GM21717 (cell line): Measurements from ENCODE around the gene FN1.
A peak's percentile ranks its signal among the peaks of the same experiment; 100 is the strongest.
"Not testable (repeated sequence)": the region's sequence is repeated elsewhere in the genome, so short reads cannot be mapped to it uniquely, and the experiment has no call there.

Experiments used
- ATAC-seq: cut with Tn5 transposase; IDR thresholded peaks from one replicate; pipeline ENCODE4 v1.9.1; 2021; ENCODE audit warnings: mild to moderate bottlenecking, moderate library complexity; ENCODE audit not compliant: unreplicated experiment

Gene FN1

DNA sequence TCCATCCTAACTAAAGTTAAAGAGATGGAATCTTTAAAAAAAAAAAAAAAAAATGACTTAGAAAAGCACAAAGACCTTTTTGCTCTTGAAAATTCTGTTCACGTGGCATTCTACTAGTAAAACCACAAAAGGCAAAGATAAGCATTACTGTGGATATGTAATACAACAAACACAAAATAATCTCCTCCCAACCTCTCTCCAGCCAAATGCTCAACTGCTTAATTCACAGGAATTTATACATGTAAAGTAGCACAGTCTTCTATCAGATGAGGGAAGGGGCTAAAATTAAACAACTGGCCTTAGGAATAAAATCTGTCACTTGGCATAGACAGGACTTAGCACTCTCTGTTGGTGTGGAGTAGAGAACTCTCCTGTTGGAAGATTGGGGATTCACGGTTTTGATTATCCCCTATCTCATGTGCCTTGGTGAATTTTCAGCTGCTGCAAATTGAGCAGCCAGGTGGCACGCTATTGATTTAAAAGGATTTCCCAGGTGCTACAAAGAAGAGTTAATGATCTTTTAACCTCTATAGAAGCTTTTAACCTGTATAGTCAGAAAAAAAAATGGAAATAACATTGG lies 66.6 kb downstream of the FN1 start:
- no peak for ATAC-seq

DNA sequence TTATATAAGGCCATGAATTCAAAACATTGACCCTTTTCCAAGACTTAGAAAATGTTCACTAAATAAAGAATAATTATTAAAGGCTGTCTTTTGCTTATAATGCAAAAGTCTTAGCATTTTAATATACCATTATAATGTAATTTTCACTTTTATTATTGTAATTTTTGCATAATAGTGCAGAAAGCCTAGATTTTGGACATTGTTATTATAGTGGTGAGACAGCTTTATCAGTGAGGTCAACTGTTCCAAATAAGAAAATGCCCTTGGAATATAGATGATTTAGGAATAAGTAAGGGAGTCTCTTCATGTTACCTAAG lies 67.4 kb downstream of the FN1 start:
- no peak for ATAC-seq

DNA sequence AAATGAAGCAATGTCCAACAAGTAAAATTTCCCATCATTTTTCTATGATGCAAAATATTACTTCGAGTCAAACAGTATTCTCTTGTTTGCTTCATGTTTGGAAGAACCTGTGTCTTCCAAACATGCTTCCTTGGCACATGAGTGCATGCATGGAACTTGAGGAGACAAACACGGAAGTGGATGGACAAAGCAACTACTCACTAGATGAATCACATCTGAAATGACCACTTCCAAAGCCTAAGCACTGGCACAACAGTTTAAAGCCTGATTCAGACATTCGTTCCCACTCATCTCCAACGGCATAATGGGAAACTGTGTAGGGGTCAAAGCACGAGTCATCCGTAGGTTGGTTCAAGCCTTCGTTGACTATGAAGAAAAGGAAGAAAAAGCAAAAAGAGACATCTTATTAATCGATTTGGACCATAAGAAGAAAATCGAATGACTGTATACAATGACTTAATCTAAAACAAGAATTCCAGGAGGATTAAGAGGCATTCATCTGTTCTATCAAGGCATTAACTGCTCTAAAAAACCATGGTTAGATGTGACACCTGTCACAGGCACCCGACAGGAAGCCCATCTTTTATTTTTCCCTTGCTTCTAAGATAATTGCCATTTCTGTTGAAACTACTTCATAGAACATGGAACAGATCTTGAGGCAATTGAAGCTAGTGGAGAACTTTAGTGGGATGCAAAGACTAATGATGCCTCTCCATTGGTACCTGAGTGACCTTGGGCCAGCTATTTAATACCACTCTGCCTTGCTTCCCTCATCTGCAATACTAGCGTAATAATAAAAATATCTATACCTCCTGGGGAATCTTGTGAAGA lies 68.0 kb downstream of the FN1 start:
- ATAC-seq, result no peak

- no peak for ATAC-seq
These were observed 69.3 kb downstream of the FN1 start for GRCh38 chr2:215366440-215367032.

- peak; percentile 56 for ATAC-seq
These were observed 70.6 kb downstream of the FN1 start for GRCh38 chr2:215365184-215365658.

GRCh38 chr2:215364157-215365155 lies 71.4 kb downstream of the FN1 start:
- ATAC-seq, result no peak

DNA sequence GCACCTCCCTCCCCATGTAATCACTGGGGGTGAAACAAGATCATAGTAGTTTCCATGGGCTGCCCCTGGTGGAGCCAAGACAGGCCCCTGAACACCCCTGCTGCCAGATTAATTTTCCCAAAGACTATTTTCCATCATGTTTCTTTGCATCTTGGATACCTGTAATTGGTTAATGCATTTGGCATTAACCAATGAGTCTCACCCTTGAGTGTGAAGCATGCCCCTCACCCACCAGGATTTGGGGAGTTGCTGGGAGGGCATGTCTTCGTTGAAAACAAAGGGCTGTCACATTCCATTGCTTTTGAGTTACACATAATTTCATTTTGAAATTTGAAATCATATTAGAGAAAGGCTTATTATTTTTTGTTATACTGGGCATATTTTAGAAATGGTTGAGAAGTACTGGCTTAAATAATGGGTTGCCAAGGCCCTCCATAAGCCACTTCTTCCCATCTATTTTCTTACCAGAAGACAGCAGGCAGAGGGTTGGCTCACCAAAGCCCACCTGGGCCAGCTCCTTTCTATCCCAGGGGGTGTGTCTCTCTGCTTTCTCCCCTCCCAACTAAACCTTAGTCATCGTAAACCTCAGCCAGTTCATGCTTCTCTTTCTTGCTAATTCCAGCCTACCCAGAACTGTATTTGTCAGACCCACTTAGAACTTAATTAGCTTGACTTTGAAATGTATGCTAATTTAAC lies 72.3 kb downstream of the FN1 start:
- ATAC-seq, result no peak

DNA sequence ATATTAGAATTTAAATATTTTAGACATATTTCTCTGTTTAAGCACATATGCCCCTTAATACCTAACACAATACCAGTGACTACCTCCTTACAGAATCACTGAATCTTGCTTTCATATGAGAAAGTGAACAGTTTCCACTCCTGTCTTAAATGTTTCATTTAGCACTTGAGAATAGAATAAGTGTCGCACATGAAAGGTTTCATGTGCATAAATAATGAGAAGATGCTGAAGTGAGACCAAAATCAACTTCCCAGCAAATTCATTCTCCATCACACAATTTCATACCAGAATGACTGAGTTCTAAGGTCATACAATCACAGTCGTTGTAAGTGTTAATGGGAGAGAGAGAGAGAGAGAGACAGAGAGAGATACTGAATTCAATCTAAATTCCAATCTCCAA lies 72.8 kb downstream of the FN1 start:
- no peak for ATAC-seq

GRCh38 chr2:215362562-215362904 lies 73.3 kb downstream of the FN1 start:
- ATAC-seq, result no peak

- ATAC-seq, result no peak
These were observed 73.8 kb downstream of the FN1 start for GRCh38 chr2:215361876-215362561.

GRCh38 chr2:215361211-215361875 lies 74.5 kb downstream of the FN1 start:
- no peak for ATAC-seq

DNA sequence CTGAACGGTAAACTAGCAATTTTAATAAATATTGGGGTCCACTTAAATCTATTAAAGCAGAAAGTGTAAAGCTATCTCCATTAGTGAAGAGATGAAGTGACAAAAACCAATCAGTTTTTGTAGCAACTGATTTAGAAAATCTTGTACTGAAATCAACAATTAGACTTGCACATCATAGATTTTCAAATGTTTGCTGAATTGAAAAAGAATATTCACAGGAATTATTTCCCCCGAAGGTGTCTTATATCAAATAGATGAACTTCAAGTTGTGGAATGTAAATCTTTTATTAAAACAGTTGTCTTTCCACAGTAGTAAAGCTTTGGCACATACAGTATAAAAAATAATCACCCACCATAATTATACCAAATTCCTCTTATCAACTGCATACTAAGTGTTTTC lies 75.3 kb downstream of the FN1 start:
- no peak for ATAC-seq

GRCh38 chr2:215360059-215360458 lies 75.8 kb downstream of the FN1 start:
- not testable (repeated sequence) for ATAC-seq

GRCh38 chr2:215359576-215359922 lies 76.3 kb downstream of the FN1 start:
- no peak for ATAC-seq

DNA sequence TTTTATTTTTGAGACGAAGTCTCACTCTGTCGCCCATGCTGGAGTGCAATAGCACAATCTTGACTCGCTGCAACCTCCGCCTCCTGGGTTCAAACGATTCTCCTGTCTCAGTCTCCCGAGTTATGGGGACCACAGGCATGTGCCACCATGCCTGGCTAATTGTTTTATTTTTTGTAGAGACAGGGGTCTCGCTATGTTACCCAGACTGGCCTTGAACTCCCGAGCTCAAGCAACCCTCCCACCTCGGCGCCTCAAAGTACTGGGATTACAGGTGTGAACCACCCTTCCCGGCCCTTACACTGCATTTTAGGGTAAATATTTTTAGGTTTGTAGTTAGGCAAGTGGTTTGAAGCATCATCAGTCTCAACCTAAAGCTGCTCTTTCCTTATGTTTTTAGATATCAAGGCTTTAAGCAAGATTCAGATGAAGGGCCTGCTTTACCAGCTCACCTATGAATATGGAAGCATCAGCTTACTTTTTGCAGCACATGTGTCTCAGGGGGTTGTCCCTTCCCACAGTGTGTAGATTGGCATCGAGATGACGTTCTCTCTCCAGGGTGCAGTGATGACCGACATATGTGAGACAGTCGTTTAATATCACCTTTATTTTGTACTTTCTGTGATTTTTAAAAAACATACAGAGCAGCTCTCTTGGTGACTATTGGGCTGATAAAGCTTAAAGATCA lies 76.8 kb downstream of the FN1 start:
- no peak for ATAC-seq

- no peak for ATAC-seq
These were observed 77.5 kb downstream of the FN1 start for GRCh38 chr2:215358312-215358845.

GRCh38 chr2:215357660-215358059 lies 78.2 kb downstream of the FN1 start:
- ATAC-seq, result no peak

DNA sequence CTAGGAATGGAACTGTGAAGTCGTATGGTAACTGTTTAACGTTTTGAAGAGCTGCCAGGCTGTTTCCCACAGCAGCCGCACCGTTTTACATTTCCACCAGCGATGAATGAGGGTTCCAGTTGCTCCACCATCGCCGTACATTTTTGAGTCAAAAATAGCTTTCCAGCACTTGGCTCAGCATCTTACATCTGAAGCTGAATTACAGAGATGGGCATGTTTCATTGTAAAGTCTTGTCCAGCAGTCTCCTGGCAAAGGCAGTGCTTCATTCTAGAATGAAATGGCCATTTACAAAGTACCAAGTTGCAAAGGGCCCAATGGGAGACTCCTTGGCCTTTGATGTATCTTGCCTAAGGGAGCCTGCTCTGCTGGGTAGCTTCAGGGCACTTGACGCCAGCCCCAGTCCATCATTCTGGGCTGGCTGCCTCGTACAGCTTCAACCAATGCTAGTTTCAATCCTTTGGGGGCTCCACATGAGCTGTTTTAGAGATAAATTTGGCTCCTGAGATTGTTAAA lies 78.9 kb downstream of the FN1 start:
- no peak for ATAC-seq
